CD4-positive, alpha-beta T cell treated with Interleukin-15 for 4 hours (primary cell): Measurements from ENCODE around the gene BCL7C.
"Not testable (repeated sequence)": the region's sequence is repeated elsewhere in the genome, so short reads cannot be mapped to it uniquely, and the experiment has no call there.

Experiments
- DNase-seq: peaks from one replicate; pipeline ENCODE4 v3.0.0-alpha.2; 2020; ENCODE audit warnings: low spot score

BCL7C gene

GRCh38 chr16:30894540-30895368, 877 bp upstream of the BCL7C start:
- DNase-seq = no peak

- no peak for DNase-seq
Measured at GRCh38 chr16:30893417-30893743, 497 bp downstream of the BCL7C start.

GRCh38 chr16:30892670-30893416, 1.0 kb downstream of the BCL7C start:
- DNase-seq = no peak

GRCh38 chr16:30891043-30891823, 2.6 kb downstream of the BCL7C start:
- DNase-seq = not testable (repeated sequence)

- no peak for DNase-seq
Measured at GRCh38 chr16:30889721-30890120, 4.2 kb downstream of the BCL7C start.

- DNase-seq = no peak
Measured at GRCh38 chr16:30888856-30889499, 4.9 kb downstream of the BCL7C start.

- no peak for DNase-seq
Measured at GRCh38 chr16:30887927-30888326, 6.0 kb downstream of the BCL7C start.

- DNase-seq = no peak
Measured at GRCh38 chr16:30886145-30886544, 7.7 kb downstream of the BCL7C start.

GRCh38 chr16:30885196-30885595, 8.7 kb downstream of the BCL7C start:
- no peak for DNase-seq

- no peak for DNase-seq
Measured at GRCh38 chr16:30884760-30885159, 9.1 kb downstream of the BCL7C start.

GRCh38 chr16:30882429-30883310, 11.2 kb downstream of the BCL7C start:
- no peak for DNase-seq

- DNase-seq = no peak
Measured at GRCh38 chr16:30876867-30877266, 17.0 kb downstream of the BCL7C start.

- peak; percentile 65 for DNase-seq
Measured at GRCh38 chr16:30875871-30876801, 17.7 kb downstream of the BCL7C start.

GRCh38 chr16:30874821-30875717, 18.8 kb downstream of the BCL7C start:
- DNase-seq = peak; percentile 92

- no peak for DNase-seq
Measured at GRCh38 chr16:30874244-30874820, 19.5 kb downstream of the BCL7C start.

- no peak for DNase-seq
Measured at GRCh38 chr16:30870904-30871303, 23.0 kb downstream of the BCL7C start.

- no peak for DNase-seq
Measured at GRCh38 chr16:30867747-30868146, 26.1 kb downstream of the BCL7C start.

- DNase-seq = no peak
Measured at GRCh38 chr16:30866031-30866430, 27.8 kb downstream of the BCL7C start.

- DNase-seq = not testable (repeated sequence)
Measured at GRCh38 chr16:30863178-30863577, 30.7 kb downstream of the BCL7C start.
